Mucosa of descending colon (tissue), 3 donors: ENCODE results near the gene ZYG11B. TPM values are rescaled to one million over a fixed set of nuclear protein-coding genes. Genes with fewer than 3 reads are reported as not detected.
"Not testable (repeated sequence)": the region's sequence is repeated elsewhere in the genome, so short reads cannot be mapped to it uniquely, and the experiment has no call there.

Source experiments
- ATAC-seq: fragments of 200-7000 bp; cut with Tn5 transposase; one replicate; pipeline ENCODE4 v1.9.1; 2020; ENCODE audit warnings: mild to moderate bottlenecking, moderate library complexity
- DNase-seq, 3 donors: peaks; one replicate each; pipeline ENCODE4 v3.0.0-alpha.2; 2020
- H3K36me3 ChIP-seq: fragments of 200-600 bp; one replicate; pipeline ENCODE4 v1.8.0; 2021; ENCODE audit warnings: low read depth, mild to moderate bottlenecking
- H3K4me1 ChIP-seq: fragments of 200-600 bp; one replicate; pipeline ENCODE4 v1.8.0; 2021; ENCODE audit warnings: low read depth, mild to moderate bottlenecking
- H3K4me3 ChIP-seq: fragments of 200-600 bp; one replicate; pipeline ENCODE4 v1.8.0; 2021; ENCODE audit warnings: mild to moderate bottlenecking
- H3K9me3 ChIP-seq: fragments of 200-600 bp; one replicate; pipeline ENCODE4 v1.8.0; 2021; ENCODE audit warnings: mild to moderate bottlenecking
- intact Hi-C, 2 donors: fragments of 100-400 bp; cut with DNase I in 1 of 2; cut with micrococcal nuclease in 1 of 2; formaldehyde crosslinking; loops; one replicate each; pipeline versions ENCODE4 v1.11.0 to v1.11.1; 2022; cut with DNase I, micrococcal nuclease
- total RNA-seq, 3 donors: library from RNA; stranded (reverse); fragmentation: NEBNext Ultra II Directional in 2 of 3; extraction: Animal tissue kit (Norgen Biotek cat#: 25700) in 2 of 3; gene quantifications; one replicate each; pipeline versions ENCODE4 v1.2.1 to v1.2.4, GENCODE V29; 2021 to 2023
- TF ChIP-seq, protein P1 (sequence below): fragments of 200-600 bp; IDR thresholded peaks from one replicate; pipeline ENCODE4 v1.8.0; 2022; ENCODE audit warnings: antibody characterized with exemption, mild to moderate bottlenecking
- donor health status: DM: no; HTN: no; CAD: no; lungs with moderate emphysema.
- donor health status: DM: no; HTN: no; CAD: no.
- donor health status: DM: no; HTN: yes; CAD: no.

The ZYG11B gene
- total RNA-seq, 3 donors from 2014 or later, result 28.6 to 56.6 (median 35.7) TPM

DNA sequence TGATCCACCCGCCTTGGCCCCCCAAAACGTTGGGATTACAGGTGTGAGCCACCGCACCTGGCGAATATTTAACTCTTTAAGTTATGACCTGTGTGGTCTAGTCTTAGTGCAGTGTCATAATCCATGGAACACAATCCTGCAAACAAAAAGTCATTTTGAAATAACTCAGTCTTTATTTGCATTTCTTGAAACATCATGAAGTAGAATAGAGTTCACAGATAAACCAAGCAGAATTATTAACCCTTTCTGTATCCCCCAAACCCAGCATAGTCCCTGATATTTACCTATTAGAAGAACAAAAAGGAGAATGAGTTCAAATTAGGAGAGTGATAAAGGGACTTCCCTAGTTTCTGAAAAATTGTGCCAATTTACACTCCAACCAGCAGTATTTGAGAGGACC is 19.9 kb downstream of the ZYG11B start:
- Histone ChIP-seq H3K4me3 (no peak overlapping the region), H3K36me3 (no peaks in the 10 kb centered on the region), H3K9me3 (no peaks in the 10 kb centered on the region), H3K4me1 (no peaks in the 10 kb centered on the region)
- intact Hi-C loops, result no loop called here
- DNase-seq (no peak), ATAC-seq (no peak)
- TF ChIP-seq, protein P1, sequence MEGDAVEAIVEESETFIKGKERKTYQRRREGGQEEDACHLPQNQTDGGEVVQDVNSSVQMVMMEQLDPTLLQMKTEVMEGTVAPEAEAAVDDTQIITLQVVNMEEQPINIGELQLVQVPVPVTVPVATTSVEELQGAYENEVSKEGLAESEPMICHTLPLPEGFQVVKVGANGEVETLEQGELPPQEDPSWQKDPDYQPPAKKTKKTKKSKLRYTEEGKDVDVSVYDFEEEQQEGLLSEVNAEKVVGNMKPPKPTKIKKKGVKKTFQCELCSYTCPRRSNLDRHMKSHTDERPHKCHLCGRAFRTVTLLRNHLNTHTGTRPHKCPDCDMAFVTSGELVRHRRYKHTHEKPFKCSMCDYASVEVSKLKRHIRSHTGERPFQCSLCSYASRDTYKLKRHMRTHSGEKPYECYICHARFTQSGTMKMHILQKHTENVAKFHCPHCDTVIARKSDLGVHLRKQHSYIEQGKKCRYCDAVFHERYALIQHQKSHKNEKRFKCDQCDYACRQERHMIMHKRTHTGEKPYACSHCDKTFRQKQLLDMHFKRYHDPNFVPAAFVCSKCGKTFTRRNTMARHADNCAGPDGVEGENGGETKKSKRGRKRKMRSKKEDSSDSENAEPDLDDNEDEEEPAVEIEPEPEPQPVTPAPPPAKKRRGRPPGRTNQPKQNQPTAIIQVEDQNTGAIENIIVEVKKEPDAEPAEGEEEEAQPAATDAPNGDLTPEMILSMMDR, result no peak

DNA sequence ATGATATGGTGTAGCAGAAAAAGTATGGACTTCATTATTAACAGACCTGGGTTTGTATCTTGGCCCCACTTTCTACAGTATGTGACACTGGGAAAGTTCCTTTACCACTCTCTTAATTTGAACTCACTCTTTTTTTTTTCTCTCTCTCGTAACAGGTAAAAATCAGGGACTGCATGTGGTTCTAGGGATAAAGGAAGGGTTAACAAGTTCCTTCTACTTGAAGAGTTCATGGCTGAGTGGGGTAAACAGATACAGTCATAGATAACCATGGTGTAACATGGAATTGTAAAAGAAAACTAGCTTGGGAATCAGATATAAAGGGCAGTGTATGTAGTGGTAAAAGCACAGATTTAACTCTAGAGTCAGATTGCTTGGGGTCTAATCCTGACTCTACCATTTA is 21.2 kb downstream of the ZYG11B start:
- no peaks in the 10 kb centered on the region for H3K4me1 ChIP-seq
- TF ChIP-seq, protein P1, result no peak
- DNase-seq (no peak), ATAC-seq (no peak)
- no peak overlapping the region for H3K4me3 ChIP-seq
- H3K36me3 ChIP-seq, result no peaks in the 10 kb centered on the region
- no peaks in the 10 kb centered on the region for H3K9me3 ChIP-seq
- intact Hi-C loops, result no loop called here

DNA sequence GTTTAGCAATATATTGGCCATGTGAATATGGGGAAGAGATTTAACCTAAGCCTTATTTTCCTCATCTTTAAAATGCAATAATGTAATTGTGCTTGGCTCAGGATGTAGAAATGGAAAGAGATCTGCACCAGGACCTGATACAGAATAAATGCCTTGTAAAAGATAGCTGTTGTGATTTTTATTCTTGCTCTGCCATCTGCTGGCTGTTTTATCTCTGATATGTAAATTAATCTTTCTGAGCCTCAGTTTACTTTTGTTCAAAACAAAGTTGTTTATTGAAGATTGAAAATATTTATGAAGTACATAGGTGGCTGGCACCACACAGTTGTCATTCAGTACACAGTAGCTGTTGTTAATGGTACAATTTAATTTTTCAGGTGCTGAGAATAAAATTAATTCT is 21.9 kb downstream of the ZYG11B start:
- Histone ChIP-seq H3K9me3 (no peaks in the 10 kb centered on the region), H3K4me1 (no peaks in the 10 kb centered on the region), H3K4me3 (no peak overlapping the region), H3K36me3 (no peaks in the 10 kb centered on the region)
- ATAC-seq (no peak), DNase-seq (no peak)
- TF ChIP-seq, protein P1, result no peak
- intact Hi-C loops, result no loop called here

DNA sequence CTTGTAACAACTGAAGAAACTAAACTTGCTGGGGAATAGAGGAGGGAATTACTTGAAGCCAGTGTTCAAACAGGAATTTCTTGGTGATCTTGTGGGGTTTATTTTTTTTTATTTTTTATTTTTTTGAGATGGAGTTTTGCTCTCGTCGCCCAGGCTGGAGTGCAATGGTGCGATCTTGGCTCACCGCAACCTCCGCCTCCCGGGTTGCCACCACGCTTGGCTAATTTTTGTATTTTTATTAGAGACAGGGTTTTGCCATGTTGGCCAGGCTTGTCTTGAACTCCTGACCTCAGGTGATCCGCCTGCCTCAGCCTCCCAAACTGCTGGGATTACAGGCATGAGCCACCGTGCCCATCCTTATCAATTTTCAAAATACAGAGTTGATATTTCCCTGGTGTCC is 23.2 kb downstream of the ZYG11B start:
- H3K9me3 ChIP-seq, H3K36me3 ChIP-seq, H3K4me3 ChIP-seq, intact Hi-C loops, H3K4me1 ChIP-seq, ATAC-seq, DNase-seq: not testable (repeated sequence)

DNA sequence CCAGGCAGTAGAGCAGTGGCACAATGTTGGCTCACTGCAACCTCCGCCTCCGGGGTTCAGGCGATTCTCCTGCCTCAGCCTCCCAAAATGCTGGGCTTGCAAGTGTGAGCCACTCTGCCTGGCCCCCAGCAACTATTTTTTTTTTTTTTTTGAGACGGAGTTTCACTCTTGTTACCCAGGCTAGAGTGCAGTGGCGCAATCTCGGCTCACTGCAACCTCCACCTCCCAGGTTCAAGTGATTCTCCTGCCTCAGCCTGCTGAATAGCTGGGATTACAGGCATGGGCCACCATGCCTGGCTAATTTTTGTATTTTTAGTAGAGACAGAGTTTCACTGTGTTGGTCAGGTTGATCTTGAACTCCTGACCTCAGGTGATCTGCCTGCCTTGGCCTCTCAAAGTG is 23.9 kb downstream of the ZYG11B start:
- intact Hi-C loops, H3K4me1 ChIP-seq, DNase-seq, ATAC-seq, H3K36me3 ChIP-seq, H3K9me3 ChIP-seq, H3K4me3 ChIP-seq: not testable (repeated sequence)

DNA sequence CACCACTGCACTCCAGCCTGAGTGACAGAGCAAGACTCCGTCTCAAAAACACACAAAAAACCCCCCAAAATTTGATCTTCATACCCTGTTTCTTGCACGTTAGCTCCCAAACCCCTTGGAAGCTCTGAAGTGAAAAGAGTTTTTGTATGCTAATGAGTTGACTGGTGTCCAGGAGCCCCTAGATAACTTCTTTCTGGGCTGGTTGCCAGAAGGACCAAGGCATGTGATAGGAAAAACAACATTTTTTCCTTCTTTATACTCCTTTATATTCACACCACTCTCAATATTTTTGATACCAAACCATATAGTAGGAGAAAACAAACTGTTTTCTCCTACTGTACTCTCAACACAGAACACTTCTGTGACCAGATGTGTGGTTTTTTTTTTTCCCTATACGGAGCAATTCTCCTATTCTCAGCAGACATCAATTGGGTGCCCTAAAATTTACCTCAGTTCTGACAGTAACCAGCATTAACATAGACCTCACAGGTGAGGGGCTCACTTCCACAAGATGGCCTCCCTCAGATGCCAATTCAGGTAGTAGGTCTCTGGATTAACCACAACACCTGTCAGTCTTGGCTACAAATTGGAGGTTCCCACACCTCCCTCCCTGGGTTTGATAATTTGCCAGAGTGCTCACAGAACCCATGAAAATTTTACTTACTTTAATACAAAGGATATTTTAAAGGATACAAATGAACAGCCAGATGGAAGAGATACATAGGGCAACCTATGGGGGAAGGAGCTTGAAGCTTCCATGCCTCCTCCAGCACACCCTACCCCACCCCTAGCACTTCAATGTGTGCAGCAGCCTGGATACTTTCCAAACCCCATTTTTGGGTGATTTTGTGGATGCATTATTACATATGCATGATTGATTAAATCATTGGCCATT is 25.6 kb downstream of the ZYG11B start:
- intact Hi-C loops, result no loop called here
- no peaks in the 10 kb centered on the region for H3K36me3 ChIP-seq
- TF ChIP-seq, protein P1, result no peak
- no peaks in the 10 kb centered on the region for H3K4me1 ChIP-seq
- DNase-seq, result no peak
- ATAC-seq, result no peak
- no peak overlapping the region for H3K4me3 ChIP-seq
- no peaks in the 10 kb centered on the region for H3K9me3 ChIP-seq
